NCI-H774 (cell line): ENCODE data around the gene SUSD3.
A peak's percentile ranks its signal among the peaks of the same experiment; 100 is the strongest.

Experiments
- DNase-seq: peaks from one replicate; lab custom pipeline; 2025; lab: John Stamatoyannopoulos, UW

The SUSD3 gene

DNA sequence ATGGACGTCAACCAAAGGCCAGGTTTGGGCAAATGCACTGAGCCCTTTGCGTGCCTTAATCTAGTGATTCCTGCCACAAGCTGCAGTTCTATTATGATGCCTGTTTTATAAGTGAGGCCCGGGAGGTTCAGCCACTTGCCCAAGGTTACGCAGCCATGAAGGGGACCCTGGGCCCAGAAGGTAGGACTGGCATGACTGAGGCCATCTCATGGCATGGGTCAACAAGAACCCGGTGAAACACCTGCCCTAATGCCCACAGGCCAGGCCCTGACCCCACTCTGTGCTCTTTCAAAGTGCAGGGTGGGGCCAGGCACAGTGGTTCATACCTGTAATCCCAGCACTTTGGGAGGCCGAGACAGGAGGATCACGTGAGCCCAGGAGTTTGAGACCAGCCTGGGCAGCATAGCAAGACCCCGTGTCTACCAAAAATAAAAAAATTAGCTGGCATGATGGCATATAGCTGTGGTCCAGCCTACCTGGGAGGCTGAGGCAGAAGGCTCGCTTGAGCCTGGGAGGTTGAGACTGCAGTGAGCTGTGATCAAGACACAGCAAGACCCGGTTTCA is 66.9 kb downstream of the SUSD3 start:
- DNase-seq: no peak

DNA sequence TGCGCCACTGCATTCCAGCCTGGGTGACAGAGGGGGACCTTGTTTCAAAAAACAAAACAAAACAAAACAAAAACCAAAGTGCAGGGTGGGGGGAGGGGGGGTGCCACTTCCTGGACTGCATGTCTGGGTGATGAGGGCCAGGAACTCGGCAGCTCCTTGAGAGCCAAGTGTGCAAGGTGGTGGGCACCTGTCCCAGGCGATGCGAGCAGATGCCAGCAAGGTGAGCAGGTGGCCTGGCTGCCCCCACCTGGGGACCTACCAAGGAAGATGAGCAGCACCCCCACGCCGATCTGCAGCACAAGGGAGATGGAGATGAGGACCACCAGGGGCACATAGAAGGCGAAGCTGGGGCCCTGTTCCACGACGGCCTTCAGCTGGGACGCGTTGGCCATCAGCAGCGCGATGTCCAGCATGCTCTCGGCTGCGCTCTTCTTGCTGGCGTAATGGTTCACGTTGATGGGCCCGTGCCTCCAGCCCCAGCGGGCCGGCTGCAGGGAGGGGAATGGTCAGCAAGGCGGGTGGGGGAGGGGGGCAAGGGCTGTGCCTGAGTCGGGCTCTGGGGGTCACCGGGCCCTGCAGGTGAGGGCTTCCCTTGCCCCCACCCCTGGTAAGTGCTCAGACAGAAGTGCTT is 67.8 kb downstream of the SUSD3 start:
- DNase-seq: no peak

DNA sequence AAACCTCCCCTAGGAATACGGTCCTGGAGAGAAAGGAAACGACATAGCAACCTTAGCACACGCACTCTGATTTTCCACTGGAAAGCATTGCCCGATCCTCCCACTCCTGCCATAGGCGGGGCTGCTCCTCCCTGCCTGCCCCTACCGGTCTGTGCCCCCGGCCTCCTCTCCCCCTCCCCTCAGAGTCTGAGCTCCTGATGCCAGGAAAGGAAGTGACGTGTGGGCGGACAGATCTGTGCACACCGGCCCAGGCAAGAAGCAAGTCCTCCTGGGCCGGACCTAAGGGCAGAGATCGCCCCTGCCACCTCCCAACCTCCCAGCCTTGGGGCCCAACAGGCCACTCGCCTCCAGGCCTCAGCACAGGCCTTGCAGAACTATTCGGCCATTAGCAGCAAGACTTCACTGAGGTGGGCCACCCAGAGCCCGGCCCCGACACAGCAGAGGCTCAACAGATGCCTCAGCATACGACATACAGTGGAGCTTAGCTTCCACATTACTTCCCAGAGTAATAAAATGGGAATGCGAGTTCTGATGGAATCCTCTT is 68.4 kb downstream of the SUSD3 start:
- no peak for DNase-seq

DNA sequence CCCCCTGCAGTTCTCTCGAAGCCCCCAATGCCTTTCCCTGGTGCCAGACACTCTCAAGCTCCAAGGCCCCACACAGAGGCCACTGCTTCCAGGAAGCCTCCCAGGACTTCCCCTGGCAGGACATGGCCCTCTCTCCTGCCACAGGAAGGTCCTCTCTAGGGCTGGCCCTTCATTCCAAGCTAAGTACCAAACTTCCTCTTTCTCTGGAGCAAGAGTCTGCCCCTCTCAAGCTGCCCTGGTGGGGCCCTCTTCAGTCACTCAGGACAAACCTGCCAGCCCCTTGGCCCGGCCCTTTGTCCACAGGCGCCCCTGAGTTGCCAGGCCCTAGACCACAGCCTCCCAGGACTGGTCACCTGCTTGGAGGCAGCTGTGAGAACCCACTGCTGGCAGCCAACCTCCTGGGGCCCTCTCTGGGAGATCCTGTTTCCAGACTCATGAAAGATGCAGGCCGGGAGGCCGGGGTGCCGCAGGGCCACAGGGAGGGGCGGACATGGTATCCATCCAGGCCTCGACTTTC is 69.0 kb downstream of the SUSD3 start:
- DNase-seq: no peak

DNA sequence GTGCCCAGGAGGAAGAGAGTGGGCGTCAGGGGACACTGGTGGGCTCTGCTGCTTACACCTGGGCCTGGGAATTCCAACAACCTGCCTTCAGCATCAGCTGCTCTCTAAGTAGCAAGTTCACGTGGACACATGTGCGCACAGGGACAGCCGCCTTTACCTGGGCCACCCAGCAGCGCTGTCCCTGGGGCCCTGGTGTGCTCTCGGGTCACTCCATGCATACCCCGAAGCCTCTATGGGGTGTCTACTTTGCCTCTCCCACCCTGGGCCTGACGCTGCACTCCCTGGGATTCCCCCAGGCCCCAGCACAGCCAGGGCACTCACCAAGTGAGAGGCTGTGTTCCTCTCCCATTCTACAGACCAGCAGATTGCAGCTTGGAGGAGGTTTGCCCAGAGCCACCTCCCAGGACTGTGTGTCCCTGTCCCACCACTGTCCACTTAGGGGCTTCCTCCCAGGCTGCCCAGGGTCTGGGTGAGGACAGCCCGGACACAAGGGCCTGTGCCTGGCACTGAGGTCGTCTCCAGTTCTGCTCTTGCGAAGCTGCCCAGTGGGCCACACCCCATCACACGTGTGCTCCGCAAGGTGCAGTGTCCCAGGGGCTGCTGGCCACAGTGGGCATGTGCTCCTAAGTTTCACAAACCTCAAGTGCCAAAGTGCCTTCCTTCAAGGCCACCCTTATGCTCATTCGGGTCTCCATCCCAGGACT is 69.7 kb downstream of the SUSD3 start:
- no peak for DNase-seq

DNA sequence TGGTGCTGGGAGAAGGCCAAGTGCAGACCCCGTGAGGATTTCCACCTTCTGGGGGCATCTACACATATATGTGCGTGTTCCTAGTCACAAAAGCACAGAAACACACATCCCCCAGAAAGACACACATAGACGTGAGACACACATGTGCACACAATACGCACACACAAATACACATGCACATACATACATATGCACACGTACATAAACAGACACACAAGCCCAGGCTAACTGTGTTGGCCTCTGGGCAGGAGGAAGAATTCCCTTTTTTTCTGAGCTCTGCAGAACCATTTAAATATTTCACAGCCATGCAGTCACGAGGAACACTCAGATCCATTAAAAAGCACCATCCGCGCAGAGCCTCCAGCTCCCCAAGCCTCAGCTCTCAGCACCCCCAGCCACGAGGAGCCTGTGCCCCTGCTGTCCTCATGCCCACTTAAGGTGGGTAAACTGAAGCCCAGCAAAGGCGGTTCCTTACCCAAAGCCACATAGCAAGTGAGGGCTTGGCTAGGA is 70.3 kb downstream of the SUSD3 start:
- DNase-seq: no peak

DNA sequence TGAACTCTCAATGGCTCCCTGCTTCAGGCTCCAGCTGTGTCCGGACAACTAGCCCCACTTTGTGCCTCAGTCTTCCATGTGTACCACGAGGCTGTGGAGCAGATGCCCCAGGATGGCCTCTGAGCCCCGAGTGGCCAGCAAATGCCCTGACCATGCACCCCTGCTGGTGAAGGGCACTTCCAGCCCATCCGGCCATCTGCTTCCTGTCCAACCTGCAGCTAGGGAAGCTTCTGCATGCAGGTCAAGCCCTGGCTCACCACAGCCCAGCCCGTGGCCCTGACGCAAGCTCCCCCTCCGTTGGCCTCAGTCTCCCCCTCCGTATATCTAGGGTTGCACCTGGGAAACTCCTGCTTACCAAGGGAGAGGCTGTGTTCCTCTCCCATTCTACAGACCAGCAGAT is 70.8 kb downstream of the SUSD3 start:
- DNase-seq: no peak

DNA sequence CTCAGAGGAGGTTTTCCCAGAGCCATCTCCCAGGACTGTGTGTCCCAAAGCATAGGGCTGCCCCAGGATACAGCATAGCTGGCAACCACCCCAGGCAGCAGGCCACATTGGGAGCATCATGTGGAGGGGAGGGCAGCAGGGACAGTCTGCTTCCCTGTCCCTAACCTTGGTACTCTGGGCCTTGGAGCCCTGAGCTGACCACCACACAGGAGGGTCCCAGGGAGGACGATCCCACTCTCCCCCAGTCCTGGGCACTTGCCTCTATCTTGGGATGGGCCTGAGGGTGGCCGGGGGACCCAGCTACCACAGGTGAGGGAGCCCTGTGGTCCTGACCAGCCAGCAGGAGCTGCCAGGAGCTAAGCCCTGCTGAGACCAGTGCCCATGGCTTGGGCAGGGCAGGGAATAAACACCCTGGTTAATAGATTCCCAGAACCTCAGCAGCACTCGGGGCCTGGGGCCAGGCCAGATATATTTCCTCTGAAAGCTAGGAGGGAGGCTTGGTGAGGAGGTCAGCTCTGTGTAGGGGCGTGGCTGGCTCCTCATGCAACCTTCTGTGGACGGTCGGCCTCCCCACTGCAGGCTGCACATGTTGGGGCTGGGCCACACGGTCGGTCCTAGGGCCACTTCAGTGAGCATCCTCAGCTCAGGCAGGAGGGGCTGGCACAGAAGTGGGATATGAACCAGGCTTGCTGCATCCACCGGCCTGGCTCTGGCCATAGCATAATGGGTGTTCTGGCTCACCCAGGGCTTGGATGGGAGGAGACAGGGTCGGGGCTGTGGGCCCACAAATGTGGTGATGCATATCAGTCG is 71.4 kb downstream of the SUSD3 start:
- DNase-seq: no peak

DNA sequence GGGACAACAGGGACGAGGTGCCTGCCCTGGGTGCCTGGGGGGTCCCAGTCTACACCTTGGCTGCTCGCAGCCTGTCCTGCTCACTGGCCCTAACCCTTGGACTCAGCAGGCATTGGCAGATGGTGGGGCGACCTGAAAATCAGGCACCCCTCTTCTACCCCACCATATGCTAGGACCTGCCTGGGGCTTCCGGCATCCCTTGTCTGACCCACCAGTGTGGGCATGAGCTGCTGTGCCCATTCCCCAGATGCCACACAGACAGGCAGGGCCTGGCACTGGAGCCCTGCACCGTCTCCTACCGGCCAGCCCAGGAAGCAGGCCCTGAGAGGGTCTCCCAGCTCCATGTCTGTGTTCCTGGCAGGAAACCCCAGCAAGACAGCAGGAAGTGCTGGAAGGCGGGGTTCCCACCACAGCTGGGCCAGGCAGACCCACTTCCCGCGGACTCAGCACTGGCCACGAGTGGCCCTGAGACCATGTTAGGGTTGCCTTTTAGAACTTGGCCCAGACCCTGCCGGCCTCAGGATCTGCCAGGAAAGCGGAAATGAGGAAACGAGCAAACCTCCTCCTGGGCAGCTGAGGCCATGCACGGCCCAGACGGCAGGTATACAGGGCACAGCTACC is 72.5 kb downstream of the SUSD3 start:
- DNase-seq: no peak

DNA sequence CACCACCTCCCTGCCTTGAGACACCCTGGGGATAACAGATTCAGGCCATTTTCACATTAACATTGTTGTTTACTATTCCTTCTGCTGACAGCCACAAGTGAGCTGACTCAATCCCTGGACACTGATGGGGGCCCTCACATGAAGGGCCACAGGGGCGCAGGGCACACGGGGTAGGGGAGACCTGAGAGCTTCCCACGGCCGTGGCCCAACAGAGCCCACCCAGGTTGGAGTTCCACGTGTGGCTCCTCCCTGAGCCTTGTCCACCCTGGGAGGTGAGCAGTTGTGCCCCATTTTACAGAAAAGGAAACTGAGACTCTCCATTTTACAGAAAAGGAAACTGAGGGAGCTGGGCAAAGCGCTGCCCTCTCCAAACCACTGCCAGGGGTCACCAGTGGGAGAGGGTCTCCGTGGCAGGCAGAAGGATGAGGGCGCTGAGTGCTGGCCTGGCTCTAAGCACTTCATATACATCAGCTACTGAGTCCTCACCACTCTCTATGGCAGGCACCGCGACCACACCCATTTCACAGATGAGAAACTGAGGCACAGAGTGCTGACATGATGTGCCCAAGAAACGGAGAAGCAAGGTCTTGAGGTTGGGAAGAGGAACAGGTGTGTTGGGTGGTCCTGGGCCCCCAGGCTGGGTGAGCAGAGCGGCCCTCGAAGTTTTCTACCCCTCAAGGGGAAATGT is 73.2 kb downstream of the SUSD3 start:
- no peak for DNase-seq

DNA sequence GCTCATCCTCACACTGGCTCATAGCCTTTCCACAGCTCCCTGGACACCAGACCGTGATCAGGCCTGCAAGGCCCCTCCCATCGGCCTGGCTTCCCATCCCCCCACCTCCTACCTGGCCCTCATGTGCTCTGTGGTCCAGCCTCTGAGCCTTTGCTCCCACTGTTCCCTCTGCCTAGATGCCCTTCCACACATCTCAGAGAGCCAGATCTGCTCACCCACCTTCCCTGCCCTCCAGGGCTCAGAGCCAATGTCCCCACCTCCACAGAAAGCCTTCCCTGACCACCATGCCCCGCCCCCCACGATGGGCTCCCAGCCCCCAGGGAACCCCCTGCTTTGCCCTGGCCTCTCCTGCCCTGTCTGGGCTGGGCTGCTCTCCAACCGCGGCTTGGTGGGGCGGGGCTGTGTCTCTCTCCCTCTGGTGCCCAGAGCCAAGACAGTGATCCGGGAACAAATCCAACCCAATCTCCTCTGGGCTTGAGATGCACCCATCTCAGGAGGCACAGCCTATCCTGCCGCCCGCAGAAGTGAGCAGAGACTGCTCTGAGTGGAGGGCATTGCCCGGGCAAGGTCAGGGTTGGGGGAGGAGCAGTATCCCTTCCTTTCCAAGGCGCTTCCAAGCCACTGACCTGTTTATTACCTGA is 73.9 kb downstream of the SUSD3 start:
- no peak for DNase-seq

DNA sequence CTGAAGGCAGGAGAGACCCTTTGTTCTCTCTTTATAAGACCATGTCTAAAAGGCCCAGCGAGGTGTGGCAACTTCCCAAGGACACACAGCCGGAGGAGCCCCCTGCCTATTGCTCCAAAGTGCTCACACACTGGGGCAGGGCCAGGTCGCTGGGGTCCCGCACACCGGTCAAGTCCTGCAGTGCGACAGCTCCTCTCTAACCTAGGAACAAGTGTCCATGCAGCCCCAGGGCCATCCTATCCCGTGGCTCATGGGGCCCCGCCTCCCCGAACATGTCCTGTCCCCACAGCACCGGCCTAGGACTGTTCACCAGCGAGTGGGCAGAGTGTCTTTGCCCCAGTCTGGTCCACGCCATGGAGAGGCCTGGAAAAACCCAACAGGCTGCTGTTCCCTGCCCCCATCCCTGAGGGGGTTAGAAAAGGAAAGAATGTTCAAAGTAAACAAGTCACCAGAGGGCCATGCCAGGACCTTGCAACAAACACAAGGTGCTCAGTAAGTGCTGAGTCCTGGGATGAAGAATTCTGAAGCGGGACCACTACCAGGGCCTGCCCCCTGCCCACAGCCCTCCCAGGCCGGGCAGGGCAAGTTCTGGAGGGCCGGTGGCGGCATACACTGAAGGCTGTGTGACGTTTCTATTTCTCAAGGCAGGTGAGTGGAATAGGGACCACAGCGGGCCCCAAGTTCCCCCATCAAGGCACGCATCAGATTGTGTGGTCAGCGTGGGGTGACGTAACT is 74.6 kb downstream of the SUSD3 start:
- no peak for DNase-seq

DNA sequence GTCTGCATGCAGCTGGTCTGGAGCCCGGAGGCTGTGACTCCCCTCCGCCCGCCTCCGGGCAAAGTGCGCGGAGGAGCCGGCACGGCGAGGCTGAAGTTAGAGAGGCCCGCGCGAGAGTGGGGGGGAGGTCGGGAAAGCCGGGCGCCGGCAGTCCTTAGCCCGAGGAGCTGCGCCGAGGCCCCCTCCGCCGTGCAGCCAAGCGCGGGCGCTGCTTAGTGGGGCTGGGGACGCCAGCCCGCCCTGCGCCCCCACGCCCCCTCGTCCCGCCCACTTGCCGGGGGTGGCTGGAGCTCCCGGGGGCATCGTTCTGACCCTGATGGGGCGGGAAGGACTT is 75.1 kb downstream of the SUSD3 start:
- DNase-seq: peak; percentile 43

DNA sequence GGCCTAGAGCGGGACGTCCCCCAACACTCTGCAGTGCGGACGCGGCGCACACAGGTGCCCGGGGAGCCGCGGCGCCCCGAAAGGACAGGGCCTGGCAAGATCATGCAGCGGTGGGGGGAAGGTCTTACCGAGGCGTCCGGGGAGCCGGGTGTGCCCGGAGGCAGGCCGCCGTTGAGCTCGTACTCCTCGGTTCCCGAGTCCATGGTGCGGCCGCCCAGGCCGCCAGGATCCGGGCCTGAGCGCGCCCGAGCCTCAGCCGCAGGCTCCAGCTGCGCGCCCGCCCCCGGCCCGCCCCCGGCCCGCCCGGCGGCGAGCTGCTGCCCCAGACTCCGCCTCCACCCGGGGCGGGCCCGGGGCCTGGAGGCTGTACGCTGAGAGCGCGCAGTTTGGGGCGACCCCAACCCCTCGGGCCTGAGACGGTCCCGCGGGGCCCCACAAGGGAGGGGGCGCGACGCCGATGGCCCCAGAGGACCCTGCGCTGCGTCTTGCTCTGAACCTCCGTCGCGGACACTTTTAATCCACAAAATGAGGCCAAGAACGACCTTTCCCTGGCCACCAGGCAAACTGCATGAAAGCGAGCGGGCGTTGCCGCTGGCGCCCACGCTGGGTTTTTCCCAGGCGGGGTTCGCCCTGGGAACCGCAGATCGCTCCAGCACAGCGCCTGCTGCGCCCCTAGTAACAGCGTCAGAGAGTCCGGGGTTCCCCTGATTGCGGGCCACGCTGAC is 75.7 kb downstream of the SUSD3 start, which contains the start of gene NINJ1:
Gene NINJ1, minus strand, starts transcription at position 237 of the 725 bp plus-strand sequence. Its CDS starts 34 bp downstream, at position 203.
- DNase-seq: peak; percentile 57
